Mesenchymal stem cell (in vitro differentiated cells and primary cell): ENCODE measurements around the gene IRAK3.
"Not testable (repeated sequence)": the region's sequence is repeated elsewhere in the genome, so short reads cannot be mapped to it uniquely, and the experiment has no call there.

Source experiments
- DNase-seq: peaks from one replicate; pipeline ENCODE4 v3.0.0-alpha.2; 2013
- H2AFZ ChIP-seq: one replicate; pipeline ENCODE4 v1.6.1; 2013; ENCODE audit warnings: low read depth, mild to moderate bottlenecking, control low read depth, inconsistent platforms, low read length, moderate library complexity
- H2AK5ac ChIP-seq: 2 replicates; pipeline ENCODE4 v1.6.1; 2013; ENCODE audit warnings: low read length, moderate library complexity, mild to moderate bottlenecking, inconsistent platforms; ENCODE audit not compliant: severe bottlenecking
- H2BK120ac ChIP-seq: one replicate; pipeline ENCODE4 v1.6.1; 2013; ENCODE audit warnings: low read depth, mild to moderate bottlenecking, inconsistent platforms, low read length, moderate library complexity
- H2BK12ac ChIP-seq, 2 experiments: one replicate each; pipeline ENCODE4 v1.6.1; 2013; ENCODE audit warnings: inconsistent platforms in 2 of 2, low read length in 2 of 2, mild to moderate bottlenecking in 2 of 2, moderate library complexity in 2 of 2, control low read depth in 1 of 2
- H2BK15ac ChIP-seq: one replicate; pipeline ENCODE4 v1.6.1; 2013; ENCODE audit warnings: mild to moderate bottlenecking, low read depth, inconsistent platforms; ENCODE audit not compliant: poor library complexity, severe bottlenecking
- H2BK5ac ChIP-seq: 2 replicates; pipeline ENCODE4 v1.6.1; 2013; ENCODE audit warnings: low read depth, mild to moderate bottlenecking, low read length, control low read depth, inconsistent platforms; ENCODE audit not compliant: poor library complexity, severe bottlenecking
- H3K14ac ChIP-seq, 2 experiments: one replicate each; pipeline ENCODE4 v1.6.1; 2013; ENCODE audit warnings: inconsistent platforms in 2 of 2, low read length in 2 of 2, control low read depth in 1 of 2, mild to moderate bottlenecking in 1 of 2, moderate library complexity in 1 of 2
- H3K18ac ChIP-seq, 2 experiments: one replicate each; pipeline ENCODE4 v1.6.1; 2013; ENCODE audit warnings: inconsistent platforms in 2 of 2, low read length in 2 of 2, control low read depth in 1 of 2, low read depth in 1 of 2, mild to moderate bottlenecking in 1 of 2
- H3K23ac ChIP-seq, 2 experiments: one replicate each; pipeline ENCODE4 v1.6.1; 2013; ENCODE audit warnings: inconsistent platforms in 2 of 2, low read length in 2 of 2, mild to moderate bottlenecking in 2 of 2, moderate library complexity in 2 of 2, control low read depth in 1 of 2
- H3K27ac ChIP-seq: 2 replicates; pipeline ENCODE4 v1.5.1; 2013; ENCODE audit warnings: mild to moderate bottlenecking, moderate library complexity, low read length, control low read depth, inconsistent platforms; ENCODE audit not compliant: poor library complexity, severe bottlenecking
- H3K27me3 ChIP-seq, 2 experiments: 2 replicates each; pipeline versions ENCODE4 v1.6.1 to v1.7.0; 2013; ENCODE audit warnings: low read length in 2 of 2, mild to moderate bottlenecking in 2 of 2, moderate library complexity in 2 of 2, control low read depth in 1 of 2, inconsistent platforms in 1 of 2; ENCODE audit not compliant: control insufficient read depth in 1 of 2, insufficient read depth in 1 of 2
- H3K36me3 ChIP-seq, 2 experiments: 2 replicates each; pipeline versions ENCODE4 v1.6.1 to v1.7.0; 2013; ENCODE audit warnings: low read length in 2 of 2, control low read depth in 1 of 2, inconsistent platforms in 1 of 2, low read depth in 1 of 2, mild to moderate bottlenecking in 1 of 2; ENCODE audit not compliant: insufficient read depth in 2 of 2, control insufficient read depth in 1 of 2
- H3K4ac ChIP-seq, 2 experiments: one replicate each; pipeline ENCODE4 v1.6.1; 2013; ENCODE audit warnings: inconsistent platforms in 2 of 2, low read length in 2 of 2, mild to moderate bottlenecking in 2 of 2, moderate library complexity in 2 of 2, control low read depth in 1 of 2, low read depth in 1 of 2
- H3K4me1 ChIP-seq: 2 replicates; pipeline ENCODE4 v1.6.1; 2013; ENCODE audit warnings: low read depth, low read length, control low read depth; ENCODE audit not compliant: control insufficient read depth, insufficient read depth
- H3K4me2 ChIP-seq: 2 replicates; pipeline ENCODE4 v1.6.1; 2013; ENCODE audit warnings: low read length, mild to moderate bottlenecking, inconsistent platforms; ENCODE audit not compliant: poor library complexity, severe bottlenecking
- H3K4me3 ChIP-seq, 2 experiments: 2 replicates each; pipeline versions ENCODE4 v1.5.1 to v1.7.0; 2013; ENCODE audit warnings: low read length in 2 of 2, mild to moderate bottlenecking in 2 of 2, control low read depth in 1 of 2, low read depth in 1 of 2; ENCODE audit not compliant: insufficient read depth in 1 of 2
- H3K79me1 ChIP-seq: replicated peaks from 2 replicates; pipeline ENCODE4 v1.6.1; 2013; ENCODE audit warnings: mild to moderate bottlenecking, control low read depth, low read length, inconsistent platforms; ENCODE audit not compliant: poor library complexity, severe bottlenecking
- H3K9ac ChIP-seq: 2 replicates; pipeline ENCODE4 v1.7.0; 2013; ENCODE audit warnings: mild to moderate bottlenecking, low read length, moderate library complexity
- H3K9me3 ChIP-seq: 2 replicates; pipeline ENCODE4 v1.7.0; 2013; ENCODE audit warnings: mild to moderate bottlenecking, low read length; ENCODE audit not compliant: control insufficient read depth
- H4K8ac ChIP-seq: one replicate; pipeline ENCODE4 v1.6.1; 2013; ENCODE audit warnings: inconsistent platforms, mild to moderate bottlenecking, low read length, moderate library complexity
- H4K91ac ChIP-seq: one replicate; pipeline ENCODE4 v1.6.1; 2013; ENCODE audit warnings: mild to moderate bottlenecking, low read length, inconsistent platforms
- WGBS: methylation state at CpG from one replicate; pipeline ENCODE4 v1.1.7; 2013; ENCODE audit warnings: mixed read lengths; 5-methylcytosine and 5-hydroxymethylcytosine counted together

The IRAK3 gene

GRCh38 chr12:66232263-66232662 lies 43.2 kb downstream of the IRAK3 start:
- Histone ChIP-seq H2AFZ (no peak overlapping the region), H3K36me3 (peaks cover 0 to 32% of the 10 kb centered on the region in 2 experiments), H2BK120ac (no peak overlapping the region), H3K79me1 (no peaks in the 10 kb centered on the region), H3K14ac (no peak overlapping the region), H3K4ac (no peak overlapping the region), H4K8ac (no peak overlapping the region), H3K23ac (no peak overlapping the region), H2BK5ac (no peak overlapping the region), H3K27ac (no peak overlapping the region), H3K18ac (no peak overlapping the region), H3K4me3 (no peak overlapping the region), H3K4me2 (no peak overlapping the region), H3K27me3 (peaks cover 0 to 21% of the 10 kb centered on the region in 2 experiments), H2AK5ac (no peak overlapping the region), H2BK12ac (no peak overlapping the region), H2BK15ac (no peak overlapping the region), H3K9me3 (no peaks in the 10 kb centered on the region), H3K4me1 (no peaks in the 10 kb centered on the region), H4K91ac (no peak overlapping the region), H3K9ac (no peak overlapping the region)
- DNase-seq = no peak
- 76% methylated on average over 3 of the region's 3 CpGs for WGBS

GRCh38 chr12:66234037-66234693 lies 45.2 kb downstream of the IRAK3 start:
- not testable (repeated sequence) for H3K18ac ChIP-seq, H2BK15ac ChIP-seq, H4K91ac ChIP-seq, H3K4me2 ChIP-seq, H3K4ac ChIP-seq, H3K14ac ChIP-seq, H3K79me1 ChIP-seq, H4K8ac ChIP-seq, H2BK120ac ChIP-seq, H3K27ac ChIP-seq, H2BK12ac ChIP-seq, H3K9me3 ChIP-seq, H2AFZ ChIP-seq, H3K4me1 ChIP-seq, H2BK5ac ChIP-seq, H3K23ac ChIP-seq, H2AK5ac ChIP-seq
- peak; percentile 58 for DNase-seq
- Histone ChIP-seq H3K4me3 (peak overlapping the region in 1 of 2 experiments; percentile 66), H3K9ac (peak overlapping the region; percentile 67), H3K27me3 (peaks cover 0 to 33% of the 10 kb centered on the region in 2 experiments), H3K36me3 (peaks cover 0 to 21% of the 10 kb centered on the region in 2 experiments)
- 74% methylated on average over 12 of the region's 13 CpGs for WGBS

DNA sequence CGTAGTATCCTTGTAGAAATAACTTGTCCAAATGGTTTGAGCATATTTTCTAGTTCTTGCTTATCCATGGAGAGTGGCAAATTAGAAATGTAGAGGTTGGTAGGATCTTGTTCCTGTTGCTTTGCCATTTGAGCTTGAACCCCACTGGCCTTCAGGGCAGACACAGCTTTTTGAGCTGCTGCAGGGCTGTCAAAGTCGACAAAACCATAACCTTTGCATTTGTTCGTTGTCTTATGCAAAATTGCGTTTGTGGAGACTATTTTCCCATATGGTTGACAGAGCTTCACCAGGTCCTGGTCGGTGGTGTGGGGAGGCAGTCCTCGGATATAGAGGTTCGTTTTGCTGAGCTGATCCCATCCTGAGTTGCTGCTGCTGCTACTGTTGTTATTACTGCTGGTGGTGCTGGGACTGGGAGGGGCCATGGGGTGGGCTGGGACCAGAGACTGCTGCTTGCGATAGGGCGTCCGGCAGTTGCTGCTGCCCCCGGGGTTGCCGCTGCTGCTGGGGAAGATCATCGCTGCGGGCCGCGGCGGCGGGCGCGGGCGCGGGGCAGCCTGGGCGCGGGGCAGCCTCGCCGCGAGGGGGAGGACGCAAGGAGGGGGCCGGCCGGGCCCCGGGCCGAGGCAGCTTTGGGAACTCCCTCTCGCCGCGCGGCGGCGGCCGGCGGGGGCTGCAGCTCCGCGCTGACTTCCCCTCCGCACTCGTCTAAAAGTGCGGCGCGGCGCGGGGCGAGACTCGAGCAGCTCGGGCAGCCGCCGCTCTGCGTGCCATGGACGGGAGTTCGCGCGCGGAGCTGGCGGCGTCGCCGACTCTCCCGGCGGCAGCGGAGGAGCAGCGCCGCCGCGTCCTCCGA lies 46.0 kb downstream of the IRAK3 start:
- H4K91ac ChIP-seq, H3K23ac ChIP-seq, H3K79me1 ChIP-seq, H3K14ac ChIP-seq, H3K4ac ChIP-seq, H4K8ac ChIP-seq, H3K9me3 ChIP-seq, H2BK120ac ChIP-seq, H2BK5ac ChIP-seq, H3K27ac ChIP-seq, H2AK5ac ChIP-seq, H3K4me1 ChIP-seq: not testable (repeated sequence)
- Histone ChIP-seq H3K9ac (peak overlapping the region; percentile 91), H2AFZ (peak overlapping the region; percentile 48), H3K27me3 (peaks cover 0 to 32% of the 10 kb centered on the region in 2 experiments), H3K4me2 (peak overlapping the region; percentile 89), H3K4me3 (peak overlapping the region; percentile 66 to 79), H2BK12ac (peak overlapping the region in 1 of 2 experiments; percentile 47), H3K36me3 (peaks cover 0 to 14% of the 10 kb centered on the region in 2 experiments), H3K18ac (peak overlapping the region in 1 of 2 experiments; percentile 21), H2BK15ac (peak overlapping the region; percentile 90)
- 4% methylated on average over 50 of the region's 72 CpGs for WGBS
- DNase-seq = peak; percentile 64

DNA sequence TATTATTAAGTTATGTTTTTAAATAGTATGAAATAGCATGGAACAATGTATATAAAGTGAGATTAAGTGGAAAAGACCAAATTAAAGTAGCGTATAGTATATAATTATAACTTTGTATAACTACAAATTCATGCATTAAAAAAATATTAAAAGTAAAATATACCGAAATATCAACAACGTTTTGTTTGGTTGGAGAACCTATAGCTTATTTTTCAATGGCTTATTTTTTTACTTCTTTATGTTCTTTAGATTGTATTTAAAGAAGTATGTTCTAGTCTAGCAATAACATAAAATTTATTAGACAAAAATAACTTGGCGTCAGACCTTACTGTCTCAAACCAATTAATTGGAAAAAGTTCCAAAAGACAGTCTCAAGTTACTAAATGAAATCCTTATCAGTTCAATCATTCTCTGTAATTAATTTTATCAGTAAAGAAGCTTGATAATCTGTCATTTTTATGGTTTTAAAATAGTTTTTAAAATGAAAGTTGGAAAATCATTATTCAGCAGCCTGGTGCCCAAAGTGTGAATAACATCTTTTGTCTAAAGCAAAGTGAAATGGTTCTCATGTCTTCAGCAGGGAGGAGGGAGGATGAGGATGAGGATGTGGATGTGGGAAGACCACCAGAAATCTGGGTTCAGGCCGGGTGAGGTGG lies 46.7 kb downstream of the IRAK3 start:
- H3K4ac ChIP-seq = no peak overlapping the region
- no peak overlapping the region for H2BK120ac ChIP-seq
- no peaks in the 10 kb centered on the region for H3K9me3 ChIP-seq
- no peak overlapping the region for H2BK5ac ChIP-seq
- H3K14ac ChIP-seq = no peak overlapping the region
- no peak overlapping the region for H2AK5ac ChIP-seq
- H3K18ac ChIP-seq = no peak overlapping the region
- peak overlapping the region; percentile 89 for H3K4me2 ChIP-seq
- no peak overlapping the region for H2BK12ac ChIP-seq
- no peak overlapping the region for H2BK15ac ChIP-seq
- no peaks in the 10 kb centered on the region for H3K4me1 ChIP-seq
- peak overlapping the region; percentile 91 for H3K9ac ChIP-seq
- DNase-seq = peak; percentile 41
- H4K91ac ChIP-seq = no peak overlapping the region
- H3K27ac ChIP-seq = no peak overlapping the region
- no peak overlapping the region for H2AFZ ChIP-seq
- H3K79me1 ChIP-seq = no peaks in the 10 kb centered on the region
- WGBS = 67% methylated on average over 1 of the region's 5 CpGs
- H4K8ac ChIP-seq = no peak overlapping the region
- peak overlapping the region; percentile 66 to 79 for H3K4me3 ChIP-seq
- H3K23ac ChIP-seq = no peak overlapping the region
- H3K27me3 ChIP-seq = peaks cover 0 to 33% of the 10 kb centered on the region in 2 experiments
- peaks cover 0 to 9% of the 10 kb centered on the region in 2 experiments for H3K36me3 ChIP-seq
